RPMI8226 (cell line): Measurements from ENCODE around the gene FUT6.

Experiments used
- DNase-seq: peaks from one replicate; pipeline ENCODE4 v3.0.0-alpha.2; 2015

Gene FUT6

DNA sequence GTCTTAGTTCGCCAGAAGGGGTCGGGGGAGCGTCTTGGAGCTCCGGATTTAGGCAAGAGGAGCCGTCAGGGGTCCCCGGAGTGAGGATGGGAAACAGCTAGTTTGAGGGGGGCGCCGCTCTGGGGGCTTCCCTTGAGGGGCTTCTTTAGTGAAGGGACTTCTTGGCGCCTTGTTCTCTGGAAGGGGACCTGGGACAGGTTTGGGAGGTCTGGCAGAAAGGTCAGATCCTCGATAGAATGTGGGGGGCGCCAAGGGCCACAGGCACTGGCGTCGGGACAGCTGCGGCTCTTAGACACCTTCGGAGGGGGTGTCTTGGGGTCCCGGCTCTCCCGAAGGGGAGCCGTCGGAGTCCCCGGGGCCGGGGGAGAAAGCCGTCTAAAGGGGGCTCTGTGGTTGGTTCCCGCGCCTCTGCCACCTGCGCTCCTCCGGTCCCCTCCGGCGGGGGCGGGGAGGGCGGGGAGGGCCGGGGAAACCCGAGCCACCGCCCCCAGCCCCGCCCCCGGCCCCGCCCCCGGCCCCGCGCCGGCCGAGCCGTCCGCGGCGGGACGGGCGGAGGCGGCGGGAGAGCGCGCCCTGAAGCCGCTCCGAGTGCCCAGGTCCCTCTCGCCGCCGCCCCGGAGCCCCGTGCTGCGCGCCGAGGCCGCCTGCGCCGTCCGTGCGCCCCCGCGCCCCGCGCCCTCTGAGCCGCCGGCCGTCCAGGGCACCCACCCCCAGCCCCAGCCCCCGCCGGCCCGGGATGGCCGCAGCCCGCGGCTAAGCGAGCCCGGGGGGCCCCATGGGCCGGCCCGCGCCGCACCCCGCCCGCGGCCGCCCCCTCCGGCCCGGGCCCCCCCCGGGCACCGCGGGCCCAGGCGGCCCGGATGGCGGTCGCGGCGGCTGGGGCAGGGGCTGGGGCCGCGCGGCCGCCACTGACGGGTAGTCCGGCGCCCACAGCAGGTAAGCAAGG is 34.7 kb downstream of the FUT6 start, which contains the start of gene NRTN:
NRTN (plus strand) TSS at position 552 of the 946 bp plus-strand sequence. CDS start 19,099 bp downstream, outside the sequence.
- peak; percentile 70 for DNase-seq

GRCh38 chr19:5803752-5804515 is 35.6 kb downstream of the FUT6 start:
- peak; percentile 96 for DNase-seq

GRCh38 chr19:5803441-5803751 is 36.1 kb downstream of the FUT6 start:
- DNase-seq, result no peak

DNA sequence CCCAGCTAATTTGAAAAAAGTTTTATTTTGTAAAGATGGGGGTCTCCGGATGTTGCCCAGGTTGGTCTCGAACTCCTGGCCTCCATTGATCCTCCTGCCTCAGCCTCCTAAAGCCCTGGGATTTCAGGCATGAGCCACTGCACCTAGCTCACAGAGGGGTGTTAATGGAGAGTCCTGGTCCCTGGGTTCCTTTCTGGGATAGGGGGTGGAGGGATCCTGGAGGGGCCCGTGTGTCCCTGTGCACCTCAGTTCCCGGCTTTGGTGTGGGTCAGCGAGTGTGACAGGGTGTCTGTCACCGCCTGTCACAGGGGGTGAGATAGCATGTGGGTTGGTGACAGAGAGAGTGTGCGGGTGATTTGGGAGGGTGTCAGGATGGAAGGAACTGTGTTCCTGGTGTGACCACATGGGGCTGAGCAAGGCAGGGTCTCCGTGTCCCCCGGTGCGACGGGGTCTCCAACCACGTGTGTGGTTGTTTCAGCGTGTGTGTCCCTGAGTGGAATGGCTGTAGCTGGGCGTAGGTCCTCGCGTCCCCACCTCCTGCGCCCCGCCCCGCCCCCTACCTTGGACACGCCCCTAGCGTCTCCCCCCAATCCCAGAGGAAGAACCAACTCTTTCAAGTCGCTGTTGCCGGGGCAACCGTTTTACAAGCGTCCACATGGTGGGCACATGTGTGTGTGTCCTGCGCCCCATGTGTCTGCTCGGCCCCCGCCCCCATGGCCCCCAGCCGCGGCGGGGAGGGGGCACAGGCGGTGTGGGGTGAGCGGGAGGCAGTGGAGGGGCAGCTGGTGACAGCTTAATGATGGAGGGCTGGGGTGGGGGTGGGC is 37.5 kb downstream of the FUT6 start:
- DNase-seq, result no peak

DNA sequence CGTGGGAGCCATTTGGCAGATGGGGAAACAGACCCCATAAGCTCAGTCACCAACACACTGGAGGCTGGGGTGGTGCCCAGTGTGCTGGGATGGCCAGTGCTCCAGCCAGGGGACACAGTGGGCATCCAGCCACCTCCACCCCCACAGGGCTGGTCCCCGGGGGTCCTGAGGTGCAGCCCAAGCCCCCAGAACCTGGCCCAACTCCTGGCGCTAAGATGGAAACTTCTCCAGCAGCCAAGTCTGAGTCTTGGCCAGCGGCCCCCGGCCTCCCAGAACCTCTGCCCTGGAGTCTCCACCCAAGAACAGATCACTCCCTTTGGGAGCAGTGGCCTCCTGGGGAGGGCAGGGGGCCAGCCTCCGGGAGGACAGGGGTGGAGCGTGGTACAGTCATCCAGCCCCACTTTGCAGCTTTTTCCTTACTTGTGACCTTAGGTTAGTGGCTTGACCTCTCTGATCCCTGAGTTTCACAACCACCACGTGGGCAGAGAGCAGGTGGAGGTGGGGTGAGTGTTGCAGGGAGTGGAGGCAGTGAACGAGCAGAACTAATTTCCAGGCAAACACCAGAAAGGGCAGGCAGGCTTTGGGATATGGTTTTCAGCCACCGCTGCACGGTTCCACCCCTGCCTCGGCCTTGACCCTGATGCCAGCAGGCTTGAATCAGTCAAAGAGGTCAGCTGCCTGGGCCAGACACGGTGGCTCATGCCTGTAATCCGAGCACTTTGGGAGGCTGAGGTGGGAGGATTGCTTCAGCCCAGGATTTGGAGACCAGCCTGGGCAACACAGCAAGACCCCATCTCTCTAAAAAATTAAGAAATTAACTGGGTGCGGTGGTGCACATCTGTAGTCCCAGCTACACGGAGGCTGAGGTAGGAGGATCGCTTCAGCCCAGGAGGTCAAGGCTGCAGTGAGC is 38.9 kb downstream of the FUT6 start:
- no peak for DNase-seq

DNA sequence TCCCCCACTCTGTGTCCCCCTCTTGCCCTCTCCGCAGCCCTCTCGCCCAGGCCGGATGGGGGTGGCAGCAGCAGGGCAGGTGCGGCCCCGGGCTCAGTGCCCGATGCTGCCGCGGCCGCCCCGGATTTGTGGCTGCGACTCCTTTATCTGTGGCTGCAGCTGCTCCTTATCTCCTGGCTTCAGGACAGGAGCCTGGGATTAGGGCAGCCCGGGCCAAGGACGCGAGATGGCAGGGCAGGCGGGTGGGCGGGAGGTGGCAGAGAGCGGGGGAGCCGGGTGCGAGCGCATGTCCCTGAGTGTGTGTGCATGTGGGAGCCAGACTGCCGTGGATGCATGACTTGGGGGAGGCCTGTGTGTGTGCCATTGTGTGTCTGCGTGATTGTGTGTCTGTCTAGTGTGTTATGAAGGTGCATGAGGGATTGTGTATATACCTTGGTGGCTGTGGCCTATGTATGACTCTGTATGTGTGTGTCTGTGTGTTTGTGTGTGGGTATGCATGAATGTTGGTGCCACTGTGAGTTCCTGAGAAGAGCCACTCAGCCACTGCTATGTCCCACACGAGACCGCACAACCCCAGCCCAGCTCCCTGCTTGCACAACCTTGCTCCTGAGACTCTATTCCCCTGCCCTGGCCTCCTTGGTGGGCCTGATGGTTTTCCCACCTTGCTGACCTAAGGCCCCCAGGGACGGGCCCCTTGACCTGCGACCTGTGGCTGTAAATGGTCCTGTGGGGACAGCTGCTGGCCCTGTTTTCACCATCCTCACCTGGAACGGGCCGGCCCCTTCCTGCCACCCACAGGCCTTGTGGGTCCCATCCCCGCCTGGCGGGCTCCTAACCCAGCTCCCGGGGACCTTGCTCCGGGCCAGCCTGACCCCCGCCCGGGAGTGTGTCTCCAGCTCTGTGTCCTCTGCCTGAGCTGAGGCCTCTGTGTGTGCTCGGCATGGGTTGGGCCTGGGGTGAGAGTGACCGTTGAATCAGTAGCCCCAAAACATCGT is 40.0 kb downstream of the FUT6 start:
- DNase-seq, result no peak

- no peak for DNase-seq
Observed at GRCh38 chr19:5798244-5798643, 41.3 kb downstream of the FUT6 start.

DNA sequence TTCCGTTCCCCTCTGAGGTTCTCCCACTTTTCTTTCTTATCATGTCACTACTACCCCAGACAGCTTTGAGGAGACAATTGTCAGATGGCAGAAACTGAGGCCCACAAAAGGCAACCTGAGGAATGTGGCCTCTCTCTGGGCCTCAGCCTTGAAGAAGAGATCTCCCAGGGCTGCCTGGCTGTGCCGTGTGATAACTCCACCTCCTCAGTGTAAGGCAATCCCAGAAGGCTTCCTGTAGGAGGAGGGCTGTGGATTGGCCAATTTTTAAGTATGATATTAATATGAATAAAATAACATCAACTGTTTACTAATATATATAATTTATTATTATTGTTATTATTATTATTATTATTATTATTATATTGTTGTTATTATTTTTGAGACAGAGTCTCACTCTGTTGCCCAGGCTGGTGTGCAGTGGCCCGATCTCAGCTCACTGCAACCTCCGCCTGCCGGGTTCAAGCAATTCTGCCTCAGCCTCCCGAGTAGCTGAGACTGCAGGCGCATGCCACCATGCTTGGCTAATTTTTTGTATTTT is 44.1 kb downstream of the FUT6 start:
- DNase-seq, result no peak

DNA sequence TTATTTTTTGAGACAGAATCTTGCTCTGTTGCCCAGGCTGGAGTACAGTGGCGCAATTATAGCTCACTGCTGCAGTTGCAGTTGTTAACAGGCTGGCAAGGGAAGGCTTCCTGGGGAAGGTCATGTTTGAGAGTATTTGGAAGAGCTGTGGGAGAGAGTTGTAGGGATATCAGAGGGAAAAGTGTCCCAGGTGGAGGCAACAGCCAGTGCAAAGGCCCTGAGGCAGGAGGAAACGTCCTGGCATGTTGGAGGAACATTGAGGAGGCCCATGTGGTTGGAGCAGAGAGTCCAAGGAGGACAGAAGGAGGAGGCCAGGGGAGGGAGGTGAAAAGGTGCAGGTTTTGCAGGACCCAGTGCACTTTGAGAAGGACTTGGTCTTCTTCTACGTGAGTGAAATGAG is 46.3 kb downstream of the FUT6 start:
- no peak for DNase-seq

DNA sequence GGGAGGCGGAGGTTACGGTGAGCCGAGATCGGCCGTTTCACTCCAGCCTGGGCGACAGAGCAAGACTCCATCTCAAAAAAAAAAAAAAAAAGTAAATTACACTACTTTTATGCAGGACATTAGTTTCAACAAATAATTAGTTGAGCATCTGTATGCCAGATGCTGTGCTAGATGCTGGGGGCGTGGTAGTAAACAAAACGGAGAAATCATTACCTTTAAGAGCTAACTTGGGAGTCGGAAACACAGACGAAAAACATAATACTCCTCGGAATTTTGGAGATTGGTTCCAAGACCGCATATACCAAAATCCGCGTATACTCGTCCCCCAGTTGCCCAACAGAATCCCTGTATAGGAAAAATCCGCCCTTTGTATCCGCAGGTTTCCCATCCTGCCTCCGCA is 47.3 kb downstream of the FUT6 start:
- no peak for DNase-seq

- peak; percentile 98 for DNase-seq
Observed at GRCh38 chr19:5790559-5791520, 48.7 kb downstream of the FUT6 start, which contains the start of gene DUS3L. TSS of gene DUS3L (minus strand) at chr19:5791163. CDS start at chr19:5791141, 22 bp downstream.

- DNase-seq, result no peak
Observed at GRCh38 chr19:5789886-5790558, 49.5 kb downstream of the FUT6 start.

DNA sequence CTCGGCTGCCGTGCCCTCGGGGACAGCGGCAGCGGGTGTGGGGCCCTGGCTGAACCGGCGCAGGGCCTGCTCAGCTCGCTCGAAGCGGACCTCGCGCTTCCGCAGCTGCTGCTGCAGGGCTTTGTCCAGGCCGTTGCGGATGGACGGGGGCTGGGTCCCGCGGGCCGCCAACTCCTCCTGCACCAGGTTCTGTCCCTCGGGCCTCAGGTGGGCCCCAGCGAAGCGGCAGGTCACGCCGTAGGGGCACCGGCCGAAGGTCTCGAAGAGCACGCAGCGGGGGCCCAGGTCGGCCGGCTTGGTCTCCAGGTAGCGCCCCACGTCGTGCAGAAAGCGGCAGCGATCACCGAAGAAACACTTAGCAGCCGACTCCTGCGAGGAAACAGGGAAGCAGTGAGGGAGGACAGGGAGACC is 50.1 kb downstream of the FUT6 start:
- no peak for DNase-seq

DNA sequence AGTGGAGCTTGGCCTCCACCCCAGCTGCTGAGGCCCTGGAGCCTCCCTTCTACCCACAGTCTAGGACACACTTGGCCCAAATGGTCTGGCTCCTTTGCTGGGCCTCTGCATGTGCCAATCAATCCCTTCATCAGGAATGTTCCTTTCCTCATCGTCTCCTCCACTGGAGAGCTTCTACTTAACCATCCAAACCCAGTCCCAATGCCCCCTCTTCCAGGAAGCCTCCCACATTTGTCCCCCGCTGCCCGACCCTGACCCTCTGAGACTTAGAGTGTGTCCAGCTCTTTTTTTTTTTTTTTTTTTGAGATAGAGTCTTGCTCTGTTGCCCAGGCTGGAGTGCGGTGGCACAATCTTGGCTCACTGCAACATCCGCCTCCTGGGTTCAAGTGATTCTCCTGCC is 51.1 kb downstream of the FUT6 start:
- no peak for DNase-seq

- no peak for DNase-seq
Observed at GRCh38 chr19:5787409-5788182, 51.9 kb downstream of the FUT6 start.

DNA sequence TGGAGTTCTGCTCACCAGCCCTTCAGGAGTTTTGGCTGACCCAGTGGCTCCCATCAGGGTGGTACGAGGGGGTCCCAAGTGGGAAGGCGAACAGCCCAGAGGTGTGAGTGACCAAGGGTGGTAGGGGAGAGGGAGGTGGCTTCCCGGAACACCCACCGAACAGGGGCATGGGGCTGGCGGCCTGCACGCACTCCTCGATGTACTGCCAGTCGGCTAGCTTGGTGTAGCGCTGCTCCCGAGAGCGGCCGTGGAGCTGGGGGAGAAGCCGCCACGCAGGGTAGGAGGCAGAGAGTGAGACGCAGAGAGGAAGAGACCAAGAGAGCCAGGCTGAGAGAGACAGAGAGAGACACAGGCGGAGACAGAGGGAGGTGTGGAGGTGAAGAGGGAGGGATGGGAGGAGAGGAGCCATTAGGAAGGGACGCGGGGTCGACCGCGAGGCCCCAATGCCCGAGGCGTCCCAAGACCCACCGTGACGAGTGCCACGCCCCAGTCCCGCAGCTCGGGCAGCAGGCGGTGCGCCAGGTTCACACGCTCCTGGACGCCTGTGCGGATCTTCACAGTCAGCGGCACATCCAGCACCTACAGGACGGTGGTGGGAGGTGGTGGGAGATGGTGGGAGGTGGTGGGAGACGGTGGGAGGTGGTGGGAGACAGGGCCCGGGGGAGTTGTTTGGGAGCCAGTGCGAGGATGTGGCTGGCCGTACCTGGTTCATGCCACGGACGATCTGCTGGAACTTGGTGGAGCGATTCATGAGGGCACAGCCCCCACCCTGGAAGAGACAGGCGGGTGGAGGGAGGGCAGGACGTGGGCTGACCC is 52.7 kb downstream of the FUT6 start:
- no peak for DNase-seq

- DNase-seq, result no peak
Observed at GRCh38 chr19:5785423-5785822, 54.1 kb downstream of the FUT6 start.
